Ectodermal cell (in vitro differentiated cells): ENCODE measurements around the gene ICAM2.

ENCODE experiments used
- H3K27ac ChIP-seq: 2 replicates; pipeline ENCODE4 v1.7.0; 2013; ENCODE audit warnings: mild to moderate bottlenecking, low read depth, low read length; ENCODE audit not compliant: insufficient read depth, poor library complexity, severe bottlenecking
- H3K27me3 ChIP-seq: 2 replicates; pipeline ENCODE4 v1.7.0; 2013; ENCODE audit warnings: mild to moderate bottlenecking, low read length; ENCODE audit not compliant: insufficient read depth, control insufficient read depth, poor library complexity, severe bottlenecking
- H3K36me3 ChIP-seq: one replicate; pipeline ENCODE4 v1.7.0; 2013; ENCODE audit warnings: low read length; ENCODE audit not compliant: control insufficient read depth, insufficient read depth
- H3K4me1 ChIP-seq: one replicate; pipeline ENCODE4 v1.7.0; 2013; ENCODE audit warnings: low read length; ENCODE audit not compliant: control insufficient read depth, insufficient read depth
- H3K4me3 ChIP-seq: 2 replicates; pipeline ENCODE4 v1.7.0; 2013; ENCODE audit warnings: low read depth, low read length, control low read depth; ENCODE audit not compliant: insufficient read depth
- H3K9me3 ChIP-seq: 2 replicates; pipeline ENCODE4 v1.7.0; 2013; ENCODE audit warnings: mild to moderate bottlenecking, low read length, moderate library complexity; ENCODE audit not compliant: control insufficient read depth
- WGBS, 2 experiments: methylation state at CpG; one replicate each; pipeline ENCODE4 v1.1.7; 2013; ENCODE audit warnings: missing lambda C conversion rate in 2 of 2; 5-methylcytosine and 5-hydroxymethylcytosine counted together

ICAM2 gene

DNA sequence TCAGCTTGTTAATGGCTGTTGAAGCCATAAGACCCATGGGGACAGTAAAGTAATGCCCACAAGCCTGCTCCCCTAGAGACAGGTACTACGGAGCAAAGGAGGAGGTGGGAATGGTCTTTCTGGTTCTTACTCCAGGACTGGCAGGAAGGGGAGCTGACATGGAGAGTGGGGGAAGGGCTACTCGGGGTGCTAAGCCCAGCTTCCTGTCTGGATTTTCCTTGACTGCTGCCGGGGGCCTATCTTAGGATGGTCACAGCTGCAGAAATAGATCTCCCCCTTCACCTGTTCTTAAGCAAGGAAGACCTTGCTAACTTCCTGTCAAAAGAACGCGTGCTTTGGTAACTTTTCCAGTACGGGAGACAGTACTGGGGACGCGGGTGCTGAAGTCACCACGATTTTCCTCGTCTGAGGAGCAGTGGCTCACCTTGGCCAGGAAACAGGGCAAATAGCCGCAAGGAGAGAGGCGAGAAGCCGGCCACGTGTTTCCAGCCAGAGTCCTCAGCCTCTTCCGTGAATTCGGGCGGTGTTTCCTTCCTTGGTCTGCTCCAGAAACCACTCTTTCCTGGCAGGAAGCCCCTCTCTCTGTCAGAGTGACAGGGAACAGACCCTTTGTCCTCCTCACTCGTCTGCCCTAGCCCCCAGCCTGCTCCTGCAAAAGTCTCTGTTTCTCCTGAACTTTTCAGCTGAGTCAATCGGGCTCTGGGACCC lies 22.9 kb downstream of the ICAM2 start:
- Histone ChIP-seq H3K4me3 (peak overlapping the region; percentile 69), H3K36me3 (no peaks in the 10 kb centered on the region), H3K4me1 (peaks cover 3% of the 10 kb centered on the region), H3K9me3 (no peaks in the 10 kb centered on the region), H3K27ac (no peak overlapping the region), H3K27me3 (peaks cover 36% of the 10 kb centered on the region)
- WGBS, 2 experiments = 15 to 17% methylated on average over 19 of the region's 19 CpGs

DNA sequence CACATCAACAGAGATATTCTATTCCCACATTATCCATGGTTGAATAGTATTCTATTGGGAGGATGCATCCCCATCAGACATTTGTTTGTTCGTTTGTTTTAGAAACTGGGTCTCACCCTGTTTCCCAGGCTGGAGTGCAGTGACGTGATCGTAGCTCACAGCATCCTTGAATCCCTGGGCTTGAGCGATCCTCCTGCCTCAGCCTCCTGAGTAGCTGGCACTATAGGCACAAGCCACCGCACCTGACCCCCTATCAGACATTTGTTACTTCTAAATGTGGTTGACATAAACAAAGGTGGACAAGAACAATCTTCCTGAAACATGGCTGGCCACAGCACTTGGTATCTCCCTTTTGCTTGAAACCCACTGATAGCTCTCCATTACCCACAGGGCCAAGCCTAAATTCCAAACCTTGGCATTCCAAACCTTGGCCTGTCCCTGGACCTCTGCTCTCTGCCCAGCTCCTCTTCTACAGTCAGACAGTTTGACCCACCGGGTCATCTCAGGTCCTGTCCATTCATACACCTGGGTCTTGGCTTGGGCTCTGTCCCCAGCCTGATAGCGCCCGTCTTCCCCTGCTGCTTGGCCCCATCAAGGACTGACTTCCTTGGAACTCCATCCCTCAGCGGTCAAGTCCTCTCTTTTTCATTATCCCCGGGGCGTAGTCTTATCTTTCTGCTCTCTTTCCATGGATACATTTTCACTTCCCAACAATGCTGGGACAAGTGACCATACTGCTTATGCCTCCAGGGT lies 23.8 kb downstream of the ICAM2 start:
- no peaks in the 10 kb centered on the region for H3K36me3 ChIP-seq
- H3K4me3 ChIP-seq = no peak overlapping the region
- no peak overlapping the region for H3K27ac ChIP-seq
- 90 to 92% methylated on average over 11 of the region's 11 CpGs for whole genome bisulfite sequencing, 2 experiments
- H3K4me1 ChIP-seq = peaks cover 3% of the 10 kb centered on the region
- H3K27me3 ChIP-seq = peaks cover 41% of the 10 kb centered on the region
- H3K9me3 ChIP-seq = no peaks in the 10 kb centered on the region

DNA sequence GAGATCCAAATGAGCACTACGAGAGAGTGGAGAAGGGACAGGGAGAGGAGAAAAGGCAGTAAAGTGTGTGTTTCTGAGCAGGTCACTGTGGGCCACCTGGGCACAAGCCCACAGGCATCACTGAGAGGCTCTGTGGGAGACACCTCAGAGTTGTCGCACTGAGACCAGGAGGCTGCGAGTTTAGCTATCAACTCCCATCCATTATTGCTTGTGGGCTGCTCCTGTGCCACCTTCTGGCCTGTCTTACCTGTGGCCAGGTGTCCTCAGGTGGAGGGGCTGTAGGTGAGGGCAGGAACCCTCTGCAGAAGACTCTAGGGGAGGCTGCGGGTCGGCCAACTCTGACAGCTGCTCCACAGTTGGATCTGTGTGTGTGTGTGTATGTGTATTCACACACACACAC lies 24.8 kb downstream of the ICAM2 start:
- Histone ChIP-seq H3K27me3 (peaks cover 45% of the 10 kb centered on the region), H3K4me1 (peaks cover 3% of the 10 kb centered on the region), H3K36me3 (no peaks in the 10 kb centered on the region), H3K27ac (no peak overlapping the region), H3K4me3 (no peak overlapping the region), H3K9me3 (no peaks in the 10 kb centered on the region)
- WGBS, 2 experiments = 84 to 87% methylated on average over 3 of the region's 5 CpGs

DNA sequence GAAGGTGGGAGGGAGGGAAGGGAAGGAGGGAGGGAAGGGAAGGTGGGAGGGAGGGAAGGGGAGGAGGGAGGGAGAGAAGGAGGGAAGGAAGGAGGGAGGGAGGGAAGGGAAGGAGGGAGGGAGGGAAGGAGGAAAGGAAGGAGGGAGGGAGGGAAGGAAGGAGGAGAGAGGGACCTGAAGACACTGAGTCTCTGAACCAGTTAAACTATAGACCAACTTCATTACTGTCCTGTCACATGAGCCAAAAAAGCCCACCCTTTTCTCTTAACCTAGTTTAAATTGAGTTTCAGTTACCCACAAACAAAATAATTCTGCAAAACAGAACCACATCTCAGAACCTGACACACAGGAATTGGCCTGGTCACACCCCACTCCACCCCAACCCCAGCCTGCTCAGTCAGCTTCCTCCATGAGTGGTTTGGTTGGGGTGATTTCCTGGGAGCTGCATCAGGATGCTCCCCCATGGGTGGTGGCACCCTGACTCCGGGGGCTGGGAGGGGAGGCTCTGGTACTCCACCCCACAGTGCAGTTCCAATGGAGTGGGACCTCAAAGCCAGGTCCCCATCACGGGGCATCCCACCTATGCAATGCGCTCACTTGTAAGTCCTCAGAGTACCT lies 27.0 kb downstream of the ICAM2 start:
- H3K27me3 ChIP-seq = peaks cover 33% of the 10 kb centered on the region

DNA sequence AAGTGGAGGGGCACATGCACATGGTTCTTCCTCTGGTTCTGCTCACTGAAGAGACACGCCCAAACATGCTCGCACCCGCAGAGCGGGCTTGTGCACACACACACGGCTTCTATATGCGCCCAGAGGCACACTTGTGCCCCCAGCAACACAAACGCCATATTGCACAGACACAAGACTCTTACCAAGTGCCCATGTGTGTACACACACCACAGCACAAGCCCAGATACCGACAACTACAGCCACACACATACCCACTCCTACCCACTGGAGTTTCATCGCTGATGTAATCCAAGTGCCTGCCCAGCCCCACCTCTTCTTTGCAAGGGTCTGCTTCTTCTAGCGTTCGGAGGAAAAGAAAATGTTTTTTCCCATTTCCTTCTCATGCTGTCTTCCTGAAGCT lies 28.8 kb downstream of the ICAM2 start:
- H3K27me3 ChIP-seq = peaks cover 15% of the 10 kb centered on the region
- peaks cover 16% of the 10 kb centered on the region for H3K4me1 ChIP-seq
- no peak overlapping the region for H3K27ac ChIP-seq
- H3K4me3 ChIP-seq = no peak overlapping the region
- H3K36me3 ChIP-seq = no peaks in the 10 kb centered on the region
- no peaks in the 10 kb centered on the region for H3K9me3 ChIP-seq
- WGBS, 2 experiments = 91 to 93% methylated on average over 11 of the region's 11 CpGs

More for the DNA sequence above, 27.0 kb downstream of the ICAM2 start:
- WGBS, 2 experiments = 77 to 80% methylated on average over 3 of the region's 3 CpGs
- Histone ChIP-seq H3K27ac (no peak overlapping the region), H3K36me3 (no peaks in the 10 kb centered on the region), H3K4me1 (peaks cover 16% of the 10 kb centered on the region), H3K4me3 (no peak overlapping the region), H3K9me3 (no peaks in the 10 kb centered on the region)

DNA sequence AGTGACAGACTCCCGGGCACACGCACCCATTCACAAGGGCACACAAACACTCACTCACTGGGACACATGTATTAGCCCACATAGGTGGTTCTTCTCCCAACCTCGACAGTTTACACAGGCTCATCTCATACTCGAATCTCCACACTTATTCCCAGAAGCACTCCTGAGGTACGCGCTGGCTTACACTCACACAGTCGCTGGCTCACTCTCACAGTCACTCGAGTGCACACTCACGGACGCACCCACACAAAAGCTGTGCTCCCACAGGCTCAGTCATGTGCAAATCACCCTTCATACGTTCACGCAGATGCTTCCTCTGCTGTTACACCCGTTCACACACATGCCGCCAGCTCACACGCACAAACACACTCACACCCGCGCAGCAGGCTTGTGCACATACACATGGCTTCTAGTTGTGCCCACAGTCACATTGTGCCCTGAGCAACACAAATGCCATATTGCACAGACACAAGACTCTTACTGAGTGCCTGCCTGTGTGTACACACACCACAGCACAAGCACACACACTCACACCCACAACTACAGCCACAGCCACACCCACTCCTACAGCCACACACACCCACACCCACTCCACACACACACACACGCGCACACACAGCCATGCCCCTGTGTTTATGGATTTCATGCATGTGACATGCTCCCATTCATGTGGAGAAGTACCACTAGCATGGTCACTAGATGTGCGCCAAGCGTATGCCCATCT lies 30.6 kb downstream of the ICAM2 start:
- Histone ChIP-seq H3K36me3 (no peaks in the 10 kb centered on the region), H3K27ac (no peak overlapping the region), H3K9me3 (no peaks in the 10 kb centered on the region), H3K27me3 (peaks cover 12% of the 10 kb centered on the region), H3K4me1 (peaks cover 16% of the 10 kb centered on the region), H3K4me3 (no peak overlapping the region)
- WGBS, 2 experiments = 93% methylated on average over 21 of the region's 21 CpGs

DNA sequence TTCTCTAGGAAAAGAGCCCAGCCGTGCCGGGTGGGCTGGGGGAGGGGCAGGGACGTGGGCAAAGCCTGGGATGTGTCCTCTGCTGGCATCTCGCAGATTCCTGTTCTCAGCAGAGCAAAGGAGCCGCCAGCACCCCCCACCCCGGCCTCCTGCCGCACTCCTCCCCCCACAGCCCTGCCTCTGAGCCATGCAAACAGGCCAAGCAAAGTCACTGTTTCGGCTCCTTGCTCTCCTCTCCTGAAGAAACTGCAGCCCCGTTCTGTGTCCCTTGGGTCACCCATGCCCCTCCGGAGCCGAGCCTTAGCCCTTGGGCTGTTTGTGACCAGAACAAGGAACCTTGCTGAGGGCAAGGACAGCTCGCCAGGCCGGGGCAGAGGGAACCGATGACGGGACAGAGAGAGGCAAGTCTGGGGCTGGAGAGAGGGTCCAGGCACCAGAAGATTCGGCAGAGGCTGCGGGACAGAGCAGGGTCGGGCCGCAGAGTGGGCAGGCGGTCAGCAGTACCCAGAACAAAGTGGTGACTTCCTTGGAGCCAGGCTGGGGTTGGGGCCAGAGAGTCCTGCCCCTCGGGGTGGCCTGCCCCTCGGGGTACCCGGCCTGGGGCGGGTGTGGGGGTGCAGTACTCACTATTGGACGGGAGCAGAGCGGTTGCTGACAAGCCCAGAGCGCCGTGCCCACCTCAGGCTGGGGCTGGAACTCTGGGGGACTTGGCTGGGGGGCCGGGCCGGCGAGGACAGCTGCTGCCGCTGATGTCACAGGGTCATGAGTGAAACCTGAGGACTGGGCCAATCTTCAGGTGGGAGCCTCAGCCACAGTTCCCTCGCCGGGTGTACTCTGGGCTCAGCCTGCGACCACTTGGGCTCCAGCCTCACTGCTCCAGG lies 31.5 kb downstream of the ICAM2 start:
- Histone ChIP-seq H3K27me3 (peaks cover 12% of the 10 kb centered on the region), H3K9me3 (no peaks in the 10 kb centered on the region), H3K27ac (no peak overlapping the region), H3K4me1 (peaks cover 16% of the 10 kb centered on the region), H3K36me3 (no peaks in the 10 kb centered on the region), H3K4me3 (no peak overlapping the region)
- 47 to 48% methylated on average over 35 of the region's 35 CpGs for WGBS, 2 experiments

DNA sequence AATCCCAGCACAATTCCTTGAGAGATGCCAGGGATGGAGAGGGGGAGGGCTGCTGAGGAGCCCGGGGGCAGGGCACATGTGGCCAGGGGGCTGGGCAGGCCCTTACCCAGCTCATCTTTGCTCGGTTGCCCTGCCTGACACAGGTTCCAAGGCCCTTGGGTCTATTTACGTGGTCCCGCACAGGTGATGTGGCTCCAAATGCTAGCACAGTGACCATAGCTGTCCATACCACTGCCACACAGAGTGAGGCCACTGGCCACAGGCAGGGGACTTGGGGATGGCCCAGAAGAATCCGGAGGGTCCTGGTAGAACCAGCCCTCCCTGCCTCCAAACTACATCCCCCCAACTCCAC lies 32.3 kb downstream of the ICAM2 start:
- H3K27me3 ChIP-seq = peaks cover 12% of the 10 kb centered on the region
- H3K4me1 ChIP-seq = peaks cover 16% of the 10 kb centered on the region
- no peaks in the 10 kb centered on the region for H3K9me3 ChIP-seq
- no peak overlapping the region for H3K4me3 ChIP-seq
- H3K36me3 ChIP-seq = no peaks in the 10 kb centered on the region
- WGBS, 2 experiments = 90 to 91% methylated on average over 5 of the region's 5 CpGs
- H3K27ac ChIP-seq = no peak overlapping the region

DNA sequence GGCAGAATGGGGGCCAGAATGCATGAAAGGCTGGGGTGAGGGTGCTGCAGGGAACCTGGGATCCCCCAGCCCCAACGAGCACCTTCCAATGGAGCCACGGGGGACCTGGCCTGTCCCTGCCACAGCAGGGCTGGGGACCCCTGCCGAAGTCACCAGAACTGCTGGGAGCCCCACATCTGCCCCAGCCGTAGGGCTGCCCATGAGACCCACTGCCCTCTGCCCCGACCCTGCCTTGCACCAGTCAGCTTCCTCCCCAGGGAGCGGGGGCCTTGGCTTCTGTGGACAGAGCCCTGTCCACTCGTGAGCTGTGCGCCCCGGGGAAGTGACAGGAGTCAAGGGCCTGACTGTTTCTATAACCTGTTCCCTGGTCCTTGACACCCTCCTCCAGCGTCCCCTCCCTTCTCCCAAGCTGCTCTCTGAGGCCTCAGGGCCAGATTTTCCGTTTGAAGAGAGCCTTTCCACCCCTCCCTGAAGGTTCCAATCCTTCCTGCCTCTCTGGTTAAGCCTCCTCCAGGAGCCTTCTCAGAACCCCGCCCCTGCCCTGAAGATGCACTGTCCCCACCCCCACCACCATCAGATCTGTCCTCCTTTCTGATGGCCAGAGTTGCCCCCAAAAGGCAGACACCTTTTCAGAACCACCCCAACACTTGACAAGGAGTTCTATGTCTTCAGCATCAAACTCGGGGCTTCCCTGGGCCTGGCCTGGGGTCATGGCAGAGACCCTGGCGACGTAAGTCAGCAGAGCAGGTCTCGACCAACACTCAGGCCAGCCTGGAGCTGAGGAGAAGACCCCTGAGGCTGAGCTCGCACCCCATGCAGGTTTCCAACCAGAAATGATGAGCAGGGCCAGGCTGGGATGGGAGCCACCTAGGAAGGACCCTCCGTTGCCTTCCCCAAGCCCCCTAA lies 33.0 kb downstream of the ICAM2 start:
- no peaks in the 10 kb centered on the region for H3K36me3 ChIP-seq
- peaks cover 16% of the 10 kb centered on the region for H3K4me1 ChIP-seq
- peaks cover 9% of the 10 kb centered on the region for H3K27me3 ChIP-seq
- H3K27ac ChIP-seq = no peak overlapping the region
- no peak overlapping the region for H3K4me3 ChIP-seq
- 83 to 84% methylated on average over 18 of the region's 18 CpGs for WGBS, 2 experiments
- no peaks in the 10 kb centered on the region for H3K9me3 ChIP-seq
